GM10266 (cell line): Measurements from ENCODE around the gene TCF4.
A peak's percentile ranks its signal among the peaks of the same experiment; 100 is the strongest.

Experiments
- DNase-seq: peaks from one replicate; pipeline ENCODE4 v3.0.0; 2012; ENCODE audit errors: extremely low spot score
- TF ChIP-seq, protein P1 (sequence below): IDR thresholded peaks from 2 replicates; pipeline ENCODE4 v1.5.1; 2012; ENCODE audit warnings: mild to moderate bottlenecking, low read depth; ENCODE audit not compliant: control insufficient read depth, insufficient read depth; ENCODE audit errors: missing control alignments

TCF4 gene

DNA sequence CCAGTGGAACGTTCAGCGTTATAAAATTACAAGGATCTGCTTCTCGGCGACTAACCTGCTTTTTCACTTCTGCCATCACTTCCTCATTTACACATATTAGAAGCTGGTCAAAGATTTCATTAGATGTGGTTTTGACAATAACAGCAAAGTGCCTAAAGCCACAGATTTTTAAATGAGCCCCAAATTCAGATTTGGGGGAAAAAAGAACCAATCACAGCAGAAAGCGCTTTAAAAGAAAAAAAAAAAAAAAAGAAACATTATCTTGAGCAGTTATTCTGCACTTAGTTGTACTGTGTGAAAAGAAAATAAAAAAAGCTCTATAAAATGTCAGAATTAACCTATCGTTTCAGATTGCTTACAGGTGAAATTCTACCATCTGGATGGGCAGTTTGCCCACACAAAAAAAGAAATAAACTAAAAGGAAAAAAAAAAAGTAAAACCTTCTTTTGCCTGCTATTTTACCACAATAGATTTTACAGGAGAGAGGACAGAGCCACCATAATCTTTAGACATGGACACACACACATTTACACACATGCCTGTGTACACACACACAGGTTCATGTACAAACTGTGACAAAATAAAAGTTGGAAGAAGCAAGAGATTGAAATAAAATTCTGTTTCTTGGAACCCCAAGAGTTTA is 167.2 kb downstream of the TCF4 start:
- no peak for DNase-seq
- TF ChIP-seq, protein P1, sequence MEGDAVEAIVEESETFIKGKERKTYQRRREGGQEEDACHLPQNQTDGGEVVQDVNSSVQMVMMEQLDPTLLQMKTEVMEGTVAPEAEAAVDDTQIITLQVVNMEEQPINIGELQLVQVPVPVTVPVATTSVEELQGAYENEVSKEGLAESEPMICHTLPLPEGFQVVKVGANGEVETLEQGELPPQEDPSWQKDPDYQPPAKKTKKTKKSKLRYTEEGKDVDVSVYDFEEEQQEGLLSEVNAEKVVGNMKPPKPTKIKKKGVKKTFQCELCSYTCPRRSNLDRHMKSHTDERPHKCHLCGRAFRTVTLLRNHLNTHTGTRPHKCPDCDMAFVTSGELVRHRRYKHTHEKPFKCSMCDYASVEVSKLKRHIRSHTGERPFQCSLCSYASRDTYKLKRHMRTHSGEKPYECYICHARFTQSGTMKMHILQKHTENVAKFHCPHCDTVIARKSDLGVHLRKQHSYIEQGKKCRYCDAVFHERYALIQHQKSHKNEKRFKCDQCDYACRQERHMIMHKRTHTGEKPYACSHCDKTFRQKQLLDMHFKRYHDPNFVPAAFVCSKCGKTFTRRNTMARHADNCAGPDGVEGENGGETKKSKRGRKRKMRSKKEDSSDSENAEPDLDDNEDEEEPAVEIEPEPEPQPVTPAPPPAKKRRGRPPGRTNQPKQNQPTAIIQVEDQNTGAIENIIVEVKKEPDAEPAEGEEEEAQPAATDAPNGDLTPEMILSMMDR, result no peak

DNA sequence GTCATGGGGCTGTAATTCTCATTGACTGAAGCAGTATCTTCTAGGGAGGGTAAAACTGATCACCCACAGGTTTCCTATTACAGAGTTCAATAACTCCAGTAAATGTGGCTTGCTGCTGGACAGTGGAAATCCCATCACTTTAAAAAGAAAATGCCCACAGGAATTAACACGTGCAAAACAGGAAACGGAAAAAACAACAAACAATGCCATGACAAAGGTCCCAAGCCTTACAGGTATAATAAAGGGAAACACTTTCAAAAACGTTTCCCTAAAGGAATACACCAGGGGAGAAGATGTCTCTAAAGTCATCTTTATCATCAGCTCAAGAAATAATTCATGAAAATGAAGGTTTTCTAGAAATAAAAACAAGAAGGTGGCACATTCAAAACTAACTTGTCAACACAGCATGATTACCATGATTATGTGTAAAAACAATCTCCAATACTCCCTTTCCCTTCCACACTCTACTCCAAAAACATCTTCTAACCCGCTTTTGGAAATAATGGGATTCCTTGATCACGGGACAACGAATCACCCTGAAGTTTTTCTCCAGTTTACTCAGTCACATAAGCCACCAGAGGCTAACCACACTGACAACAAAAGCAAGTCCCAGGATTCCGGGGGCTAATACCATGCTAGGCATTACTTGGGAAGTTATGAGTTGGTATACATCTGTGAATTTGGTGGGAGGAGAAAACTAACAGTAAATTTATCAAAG is 167.9 kb downstream of the TCF4 start:
- no peak for DNase-seq
- TF ChIP-seq, protein P1, result no peak

DNA sequence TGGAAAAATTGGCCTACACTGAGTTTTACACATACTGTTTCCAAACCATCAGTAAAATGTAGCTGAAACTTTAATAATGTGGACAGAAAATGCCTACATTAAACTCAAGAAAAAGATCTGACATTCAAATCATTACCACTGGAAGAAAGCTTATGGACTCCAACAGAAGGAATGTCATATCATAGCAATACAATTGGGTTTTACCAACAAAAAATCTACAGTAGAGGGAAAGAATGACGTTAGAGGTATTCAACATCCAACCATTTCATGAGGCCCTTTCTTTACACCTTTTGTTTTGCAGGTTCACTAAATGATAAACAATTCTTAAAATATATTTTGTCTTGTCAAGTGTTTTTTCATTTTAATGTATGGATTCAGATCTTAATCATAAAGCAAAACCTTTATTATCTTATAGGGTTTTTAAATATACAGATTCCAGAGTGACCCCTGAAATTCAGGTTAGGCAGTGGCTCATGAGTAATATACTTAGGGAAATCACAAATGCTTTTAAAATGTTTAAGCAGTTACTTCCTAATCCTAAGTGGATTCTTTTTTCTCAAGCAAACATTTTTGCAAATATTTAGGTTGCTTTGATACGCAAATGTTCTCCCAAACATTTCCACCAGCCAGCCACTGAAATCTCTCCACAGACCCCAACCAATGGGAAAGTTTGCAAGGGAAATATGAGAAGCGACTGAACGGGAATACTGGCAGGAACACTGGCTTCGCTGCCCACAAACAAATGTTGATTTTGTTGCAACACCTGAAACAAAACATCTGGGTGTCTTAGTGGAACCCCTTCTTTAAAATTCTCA is 168.7 kb downstream of the TCF4 start:
- DNase-seq, result no peak
- TF ChIP-seq, protein P1, result no peak

GRCh38 chr18:55418439-55418838 is 169.6 kb downstream of the TCF4 start:
- TF ChIP-seq, protein P1, result no peak
- no peak for DNase-seq

DNA sequence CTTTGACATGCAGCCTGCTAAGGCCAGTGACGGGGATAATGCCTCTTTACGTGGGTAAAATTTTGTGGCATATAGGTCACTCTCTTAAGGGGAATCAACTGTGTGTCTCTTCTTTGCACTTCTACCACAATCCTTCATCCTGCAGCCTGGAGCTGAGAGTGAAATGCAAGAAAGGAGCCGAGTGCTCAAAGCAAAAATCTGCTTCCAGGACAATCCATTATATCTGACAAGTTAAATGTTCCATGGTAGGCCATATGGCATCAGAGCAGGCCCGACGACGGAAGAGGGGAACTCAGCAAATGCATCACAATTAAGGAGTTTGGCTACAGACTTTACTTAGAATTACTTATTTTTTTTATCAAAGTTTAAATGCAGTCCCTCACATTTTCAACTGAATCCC is 171.2 kb downstream of the TCF4 start:
- TF ChIP-seq, protein P1, result no peak
- no peak for DNase-seq

- peak; percentile 50 for DNase-seq
- TF ChIP-seq, protein P1, result peak; percentile 79
Observed at GRCh38 chr18:55415258-55415871, 172.6 kb downstream of the TCF4 start.
